H9 (cell line): ENCODE measurements around the gene SFRP5. TPM values are rescaled to one million over a fixed set of nuclear protein-coding genes. Genes with fewer than 3 reads are reported as not detected.

Source experiments
- DNase-seq: peaks from one replicate; pipeline ENCODE4 v3.0.0-alpha.2; 2017
- H2AFZ ChIP-seq: one replicate; pipeline ENCODE4 v1.6.1; 2013; ENCODE audit warnings: mild to moderate bottlenecking, low read length, control low read depth, moderate library complexity
- H2AK5ac ChIP-seq: 2 replicates; pipeline ENCODE4 v1.6.1; 2013; ENCODE audit warnings: low read length, control low read depth, mixed read lengths; ENCODE audit not compliant: insufficient read length
- H2BK120ac ChIP-seq: one replicate; pipeline ENCODE4 v1.6.1; 2013; ENCODE audit warnings: low read depth, mild to moderate bottlenecking, low read length, control low read depth, inconsistent platforms; ENCODE audit not compliant: poor library complexity, severe bottlenecking
- H2BK12ac ChIP-seq: 2 replicates; pipeline ENCODE4 v1.6.1; 2013; ENCODE audit warnings: low read length, control low read depth, mixed read lengths, low read depth; ENCODE audit not compliant: insufficient read length
- H2BK15ac ChIP-seq: 2 replicates; pipeline ENCODE4 v1.6.1; 2013; ENCODE audit warnings: low read depth, low read length, control low read depth
- H2BK20ac ChIP-seq: one replicate; pipeline ENCODE4 v1.6.1; 2013; ENCODE audit warnings: low read depth, mild to moderate bottlenecking, low read length, control low read depth, inconsistent platforms; ENCODE audit not compliant: poor library complexity, severe bottlenecking
- H2BK5ac ChIP-seq: 2 replicates; pipeline ENCODE4 v1.6.1; 2013; ENCODE audit warnings: low read length, control low read depth, mixed read lengths; ENCODE audit not compliant: insufficient read length
- H3K14ac ChIP-seq: 2 replicates; pipeline ENCODE4 v1.6.1; 2013; ENCODE audit warnings: low read length, control low read depth; ENCODE audit not compliant: insufficient read depth
- H3K18ac ChIP-seq: 2 replicates; pipeline ENCODE4 v1.6.1; 2013; ENCODE audit warnings: low read depth, mild to moderate bottlenecking, mixed read lengths, low read length, control low read depth; ENCODE audit not compliant: insufficient read length
- H3K23ac ChIP-seq: 2 replicates; pipeline ENCODE4 v1.6.1; 2013; ENCODE audit warnings: low read length, control low read depth, mixed read lengths, low read depth; ENCODE audit not compliant: insufficient read length
- H3K23me2 ChIP-seq: 2 replicates; pipeline ENCODE4 v1.6.1; 2013; ENCODE audit warnings: low read depth, mild to moderate bottlenecking, mixed read lengths, low read length, control low read depth; ENCODE audit not compliant: insufficient read length, poor library complexity, severe bottlenecking
- H3K27ac ChIP-seq: 2 replicates; pipeline ENCODE4 v1.5.1; 2013; ENCODE audit warnings: low read length, control low read depth, mixed read lengths, low read depth; ENCODE audit not compliant: insufficient read length
- H3K27me3 ChIP-seq: 2 replicates; pipeline ENCODE4 v1.6.1; 2013; ENCODE audit warnings: low read length, control low read depth, inconsistent platforms; ENCODE audit not compliant: insufficient read depth
- H3K4ac ChIP-seq: 2 replicates; pipeline ENCODE4 v1.6.1; 2013; ENCODE audit warnings: low read depth, mild to moderate bottlenecking, control low read depth, inconsistent platforms, low read length, moderate library complexity
- H3K4me1 ChIP-seq: 2 replicates; pipeline ENCODE4 v1.6.1; 2013; ENCODE audit warnings: low read length, control low read depth, inconsistent platforms; ENCODE audit not compliant: insufficient read depth
- H3K4me2 ChIP-seq: 2 replicates; pipeline ENCODE4 v1.6.1; 2013; ENCODE audit warnings: low read length, control low read depth, mixed read lengths; ENCODE audit not compliant: insufficient read length, insufficient read depth
- H3K56ac ChIP-seq: 2 replicates; pipeline ENCODE4 v1.6.1; 2013; ENCODE audit warnings: low read depth, mild to moderate bottlenecking, mixed read lengths, low read length, control low read depth; ENCODE audit not compliant: insufficient read length
- H3K79me1 ChIP-seq: 2 replicates; pipeline ENCODE4 v1.6.1; 2013; ENCODE audit warnings: low read depth, mild to moderate bottlenecking, moderate library complexity, low read length, control low read depth, inconsistent platforms; ENCODE audit not compliant: insufficient read depth, poor library complexity, severe bottlenecking
- H3K79me2 ChIP-seq: 2 replicates; pipeline ENCODE4 v1.6.1; 2013; ENCODE audit warnings: low read length, control low read depth, inconsistent platforms; ENCODE audit not compliant: insufficient read depth
- H3K9ac ChIP-seq: 2 replicates; pipeline ENCODE4 v1.6.1; 2013; ENCODE audit warnings: low read length, control low read depth, mixed read lengths; ENCODE audit not compliant: insufficient read length; ENCODE audit errors: extremely low read depth
- H3K9me3 ChIP-seq: one replicate; pipeline ENCODE4 v1.6.1; 2013; ENCODE audit warnings: low read depth, low read length, inconsistent platforms; ENCODE audit not compliant: control insufficient read depth
- H3T11ph ChIP-seq: one replicate; pipeline ENCODE4 v1.6.1; 2013; ENCODE audit warnings: mild to moderate bottlenecking, low read length, control low read depth, inconsistent platforms
- H4K20me1 ChIP-seq: one replicate; pipeline ENCODE4 v1.6.1; 2013; ENCODE audit not compliant: control insufficient read depth, insufficient read length, insufficient read depth
- H4K5ac ChIP-seq: 2 replicates; pipeline ENCODE4 v1.6.1; 2013; ENCODE audit warnings: low read depth, mild to moderate bottlenecking, mixed read lengths, low read length, control low read depth; ENCODE audit not compliant: insufficient read length
- H4K8ac ChIP-seq: replicated peaks from 2 replicates; pipeline ENCODE4 v1.6.1; 2013; ENCODE audit warnings: low read length, control low read depth, mixed read lengths, low read depth; ENCODE audit not compliant: insufficient read length
- H4K91ac ChIP-seq: 2 replicates; pipeline ENCODE4 v1.6.1; 2013; ENCODE audit warnings: low read depth, mild to moderate bottlenecking, moderate library complexity, mixed read lengths, low read length, control low read depth; ENCODE audit not compliant: insufficient read length
- H3K27ac Mint-ChIP-seq, 3 experiments: 2 replicates in 2 of 3; 3 replicates in 1 of 3; pipeline ENCODE4 v1.8.0; 2020 to 2021; ENCODE audit warnings: mixed read lengths in 3 of 3, mild to moderate bottlenecking in 1 of 3, moderate library complexity in 1 of 3
- H3K27me3 Mint-ChIP-seq: 2 replicates; pipeline ENCODE4 v1.8.0; 2021; ENCODE audit warnings: low read depth, mild to moderate bottlenecking, moderate library complexity, mixed read lengths
- H3K36me3 Mint-ChIP-seq, 3 experiments: 2 replicates in 2 of 3; 3 replicates in 1 of 3; pipeline ENCODE4 v1.8.0; 2020 to 2021; ENCODE audit warnings: low read depth in 3 of 3, mixed read lengths in 3 of 3; ENCODE audit not compliant: insufficient read depth in 1 of 3
- H3K4me1 Mint-ChIP-seq, 2 experiments: 2 replicates each; pipeline ENCODE4 v1.8.0; 2020; ENCODE audit warnings: mixed read lengths in 2 of 2
- H3K4me3 Mint-ChIP-seq, 2 experiments: 2 replicates in 1 of 2; 3 replicates in 1 of 2; pipeline ENCODE4 v1.8.0; 2020 to 2021; ENCODE audit warnings: mild to moderate bottlenecking in 2 of 2, mixed read lengths in 2 of 2, moderate library complexity in 1 of 2
- H3K9me3 Mint-ChIP-seq, 2 experiments: 2 replicates in 1 of 2; 3 replicates in 1 of 2; pipeline ENCODE4 v1.8.0; 2020; ENCODE audit warnings: mild to moderate bottlenecking in 2 of 2, mixed read lengths in 2 of 2, moderate library complexity in 1 of 2
- CTCF ChIP-seq: fragments of 200-600 bp; sonication (generic); conservative IDR thresholded peaks from 3 replicates; pipeline ENCODE4 v1.8.0; 2021; ENCODE audit warnings: antibody characterized with exemption, mild to moderate bottlenecking
- WGBS: extraction: QIAGEN DNeasy Blood & Tissue Kit; methylation state at CpG from one replicate; pipeline ENCODE4 v1.1.7; 2013; ENCODE audit warnings: missing lambda C conversion rate, low lambda C conversion rate, mixed read lengths; ENCODE audit not compliant: insufficient read length; ENCODE audit errors: extremely low coverage; 5-methylcytosine and 5-hydroxymethylcytosine counted together
- total RNA-seq: library from RNA; stranded (reverse); gene quantifications from 2 replicates; pipeline ENCODE4 v1.2.1, GENCODE V29; 2021

SFRP5 gene
- total RNA-seq, 1 experiment from 2014 or later, result 1.7 TPM

- Mint-ChIP-seq H3K4me3 (no peak overlapping the region; a peak in 2 of 5 replicates), H3K9me3 (no peaks in the 10 kb centered on the region), H3K27me3 (peaks cover 2% of the 10 kb centered on the region; the same call in 1 of the 2 replicates), H3K27ac (peak overlapping the region; percentile 45 to 94 (median 54); a peak in 5 of 7 replicates), H3K4me1 (peaks cover 39 to 47% of the 10 kb centered on the region in 2 experiments), H3K36me3 (peaks cover 16 to 43% (median 38%) of the 10 kb centered on the region in 3 experiments)
- H3K14ac ChIP-seq, result no peak overlapping the region
- no peak overlapping the region for H3K9ac ChIP-seq
- H3K18ac ChIP-seq, result no peak overlapping the region
- no peaks in the 10 kb centered on the region for H3K27me3 ChIP-seq
- H2BK15ac ChIP-seq, result no peak overlapping the region
- no peak overlapping the region for H3K27ac ChIP-seq
- H2BK20ac ChIP-seq, result no peak overlapping the region
- no peak overlapping the region for H4K5ac ChIP-seq
- no peak overlapping the region for H2AFZ ChIP-seq
- H3K4ac ChIP-seq, result no peak overlapping the region
- H3K9me3 ChIP-seq, result no peaks in the 10 kb centered on the region
- DNase-seq, result no peak
- H3K79me2 ChIP-seq, result no peaks in the 10 kb centered on the region
- H2BK5ac ChIP-seq, result no peak overlapping the region
- H4K91ac ChIP-seq, result no peak overlapping the region
- no peaks in the 10 kb centered on the region for H4K20me1 ChIP-seq
- H3K56ac ChIP-seq, result no peak overlapping the region
- H3K4me1 ChIP-seq, result peaks cover 8% of the 10 kb centered on the region; the same call in 1 of the 2 replicates
- H3K4me2 ChIP-seq, result no peak overlapping the region
- H4K8ac ChIP-seq, result no peak overlapping the region
- no peak overlapping the region for H3T11ph ChIP-seq
- H3K23me2 ChIP-seq, result peaks cover 15% of the 10 kb centered on the region
- H2AK5ac ChIP-seq, result no peak overlapping the region
- whole genome bisulfite sequencing, result no CpG with 5 or more reads among the region's 8 CpGs
- no peak overlapping the region for H2BK120ac ChIP-seq
- no peak overlapping the region for H2BK12ac ChIP-seq
- no peaks in the 10 kb centered on the region for H3K79me1 ChIP-seq
- H3K23ac ChIP-seq, result no peak overlapping the region
- TF ChIP-seq CTCF, result no peak
Measured at GRCh38 chr10:97718659-97719142, 53.1 kb downstream of the SFRP5 start.
